Lung (tissue), 12 donors: Measurements from ENCODE around the gene SDS. TPM values are rescaled to one million over a fixed set of nuclear protein-coding genes. Genes with fewer than 3 reads are reported as not detected.

Experiments
- ATAC-seq: fragments of 200-7000 bp; cut with Tn5 transposase; one replicate; pipeline ENCODE4 v1.9.1; 2020; ENCODE audit warnings: moderate number of reproducible peaks; ENCODE audit not compliant: insufficient read depth, low FRiP score
- DNase-seq, 3 donors: peaks; one replicate each; pipeline ENCODE4 v3.0.0-alpha.2; 2013 to 2017
- H3K27ac ChIP-seq, 2 donors: one replicate each; pipeline ENCODE4 v1.5.1; 2013; ENCODE audit warnings: mild to moderate bottlenecking in 2 of 2, moderate library complexity in 2 of 2, control low read depth in 1 of 2, inconsistent platforms in 1 of 2, low read depth in 1 of 2, low read length in 1 of 2
- H3K27me3 ChIP-seq, 3 donors: one replicate each; pipeline ENCODE4 v1.5.1; 2013; ENCODE audit warnings: low read length in 2 of 3; ENCODE audit not compliant: control insufficient read depth in 3 of 3, insufficient read depth in 3 of 3
- H3K36me3 ChIP-seq, 4 donors: one replicate each; pipeline ENCODE4 v1.5.1; 2013; ENCODE audit warnings: low read length in 4 of 4, mild to moderate bottlenecking in 1 of 4, moderate library complexity in 1 of 4; ENCODE audit not compliant: control insufficient read depth in 4 of 4, insufficient read depth in 4 of 4
- H3K4me1 ChIP-seq, 5 donors: one replicate each; pipeline ENCODE4 v1.5.1; 2013; ENCODE audit warnings: low read length in 5 of 5, mild to moderate bottlenecking in 2 of 5, moderate library complexity in 1 of 5; ENCODE audit not compliant: control insufficient read depth in 5 of 5, insufficient read depth in 5 of 5
- H3K4me3 ChIP-seq: one replicate; pipeline ENCODE4 v1.5.1; 2013; ENCODE audit warnings: mild to moderate bottlenecking, control low read depth, moderate library complexity
- H3K9ac ChIP-seq, 2 donors: one replicate each; pipeline ENCODE4 v1.5.1; 2013; ENCODE audit warnings: low read length in 2 of 2, control low read depth in 1 of 2; ENCODE audit not compliant: insufficient read depth in 1 of 2
- H3K9me3 ChIP-seq, 4 donors: one replicate each; pipeline ENCODE4 v1.5.1; 2013; ENCODE audit warnings: low read length in 3 of 4, mild to moderate bottlenecking in 1 of 4, moderate library complexity in 1 of 4; ENCODE audit not compliant: control insufficient read depth in 4 of 4, insufficient read depth in 3 of 4
- WGBS, 2 donors: extraction: QIAGEN DNeasy Blood & Tissue Kit; methylation state at CpG; one replicate each; pipeline ENCODE4 v1.1.7; 2013; 5-methylcytosine and 5-hydroxymethylcytosine counted together
- polyA plus RNA-seq, 2 donors: library from polyadenylated mRNA; stranded (reverse); fragments of 200-250 nt; gene quantifications; one replicate each; pipeline ENCODE4 v1.2.1, GENCODE V29; 2013
- total RNA-seq, 2 donors: library from RNA; depleted of rRNA in 1 of 2; stranded (reverse); fragments of >200 nt in 1 of 2; gene quantifications; one replicate each; pipeline ENCODE4 v1.2.1, GENCODE V29; 2014 to 2021
- TF ChIP-seq, protein P1 (sequence below): IDR thresholded peaks from 2 replicates; pipeline ENCODE4 v1.5.1; 2012; ENCODE audit warnings: mild to moderate bottlenecking; ENCODE audit errors: control extremely low read depth, extremely low read depth
- donor health status: control.
- donor health status: control.
- donor health status: Bipolar disorder and iron deficiency.
- donor health status: healthy.
- donor health status: DM: yes; HTN: yes; CAD: no.

The SDS gene
- total and polyA plus RNA-seq, 4 donors: 0.20 to 8.4 (median 2.1) TPM

- ATAC-seq (no peak), DNase-seq (no peak)
- no peaks in the 10 kb centered on the region for H3K4me1 ChIP-seq
- 94 to 99% methylated on average over 14 of the region's 14 CpGs for WGBS, 2 donors
- TF ChIP-seq, protein P1, sequence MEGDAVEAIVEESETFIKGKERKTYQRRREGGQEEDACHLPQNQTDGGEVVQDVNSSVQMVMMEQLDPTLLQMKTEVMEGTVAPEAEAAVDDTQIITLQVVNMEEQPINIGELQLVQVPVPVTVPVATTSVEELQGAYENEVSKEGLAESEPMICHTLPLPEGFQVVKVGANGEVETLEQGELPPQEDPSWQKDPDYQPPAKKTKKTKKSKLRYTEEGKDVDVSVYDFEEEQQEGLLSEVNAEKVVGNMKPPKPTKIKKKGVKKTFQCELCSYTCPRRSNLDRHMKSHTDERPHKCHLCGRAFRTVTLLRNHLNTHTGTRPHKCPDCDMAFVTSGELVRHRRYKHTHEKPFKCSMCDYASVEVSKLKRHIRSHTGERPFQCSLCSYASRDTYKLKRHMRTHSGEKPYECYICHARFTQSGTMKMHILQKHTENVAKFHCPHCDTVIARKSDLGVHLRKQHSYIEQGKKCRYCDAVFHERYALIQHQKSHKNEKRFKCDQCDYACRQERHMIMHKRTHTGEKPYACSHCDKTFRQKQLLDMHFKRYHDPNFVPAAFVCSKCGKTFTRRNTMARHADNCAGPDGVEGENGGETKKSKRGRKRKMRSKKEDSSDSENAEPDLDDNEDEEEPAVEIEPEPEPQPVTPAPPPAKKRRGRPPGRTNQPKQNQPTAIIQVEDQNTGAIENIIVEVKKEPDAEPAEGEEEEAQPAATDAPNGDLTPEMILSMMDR: no peak
- peaks cover 10 to 49% (median 14%) of the 10 kb centered on the region in 4 donors for H3K36me3 ChIP-seq
- H3K4me3 ChIP-seq: no peak overlapping the region
- no peak overlapping the region for H3K9ac ChIP-seq
- H3K9me3 ChIP-seq: no peaks in the 10 kb centered on the region
- H3K27me3 ChIP-seq: no peaks in the 10 kb centered on the region
- no peak overlapping the region for H3K27ac ChIP-seq
Observed at GRCh38 chr12:113388351-113388750, 15.3 kb downstream of the SDS start.

DNA sequence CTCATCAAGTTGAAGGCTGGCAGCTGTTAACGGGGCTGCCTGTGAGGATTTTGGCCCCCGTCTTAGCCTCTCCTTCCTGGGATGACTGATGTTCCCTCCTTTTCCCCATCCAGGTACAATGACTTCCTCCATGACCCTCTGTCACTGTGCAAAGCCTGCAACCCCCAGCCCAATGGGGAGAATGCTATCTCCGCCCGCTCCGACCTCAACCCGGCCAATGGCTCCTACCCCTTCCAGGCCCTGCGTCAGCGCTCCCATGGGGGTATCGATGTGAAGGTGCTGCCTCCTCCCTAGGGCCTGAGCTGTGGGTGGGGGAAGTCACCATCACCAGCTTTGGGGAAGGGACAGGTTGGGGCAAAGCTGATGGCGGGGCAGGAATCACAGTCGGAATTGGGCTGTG lies 16.1 kb downstream of the SDS start:
- Histone ChIP-seq H3K9ac (no peak overlapping the region), H3K9me3 (no peaks in the 10 kb centered on the region), H3K4me3 (no peak overlapping the region), H3K36me3 (peaks cover 10 to 49% (median 14%) of the 10 kb centered on the region in 4 donors), H3K27ac (no peak overlapping the region), H3K4me1 (no peaks in the 10 kb centered on the region), H3K27me3 (no peaks in the 10 kb centered on the region)
- 94 to 97% methylated on average over 11 of the region's 11 CpGs for WGBS, 2 donors
- TF ChIP-seq, protein P1: no peak
- DNase-seq (no peak), ATAC-seq (no peak)

DNA sequence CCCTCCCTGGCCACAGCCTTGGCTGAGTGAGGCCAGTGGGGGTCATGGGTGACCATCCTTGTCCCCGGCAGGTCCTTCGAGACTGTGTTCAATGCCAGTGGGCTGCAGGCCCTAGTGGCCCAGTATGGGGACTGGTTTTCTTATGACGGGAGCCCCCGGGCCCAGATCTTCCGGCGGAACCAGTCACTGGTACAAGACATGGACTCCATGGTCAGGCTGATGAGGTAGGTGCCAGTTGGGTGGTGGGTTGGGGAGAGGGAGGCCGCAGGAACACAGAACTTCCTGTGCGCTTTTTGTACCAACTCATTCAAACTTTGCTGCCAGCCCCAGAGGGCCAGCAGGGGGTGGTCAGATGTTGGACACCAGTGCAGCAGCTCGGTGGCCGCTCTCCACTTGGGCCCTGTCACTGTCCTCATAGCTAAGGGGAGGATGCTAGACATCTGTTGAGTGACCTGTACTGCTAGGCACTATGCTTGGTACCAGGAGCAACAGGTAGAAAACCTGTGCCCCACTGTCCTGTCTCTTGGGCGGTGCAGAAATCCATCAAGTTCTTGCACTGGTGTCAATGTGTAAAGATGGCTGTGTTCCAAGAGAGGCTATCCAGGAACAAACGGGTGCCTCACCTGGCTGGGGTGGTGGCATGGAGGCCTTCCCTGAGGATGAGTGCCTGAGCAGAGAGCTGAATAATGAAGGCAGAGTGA lies 16.7 kb downstream of the SDS start:
- H3K4me3 ChIP-seq: no peak overlapping the region
- no peaks in the 10 kb centered on the region for H3K27me3 ChIP-seq
- no peaks in the 10 kb centered on the region for H3K4me1 ChIP-seq
- H3K9me3 ChIP-seq: no peaks in the 10 kb centered on the region
- DNase-seq: no peak
- no peak overlapping the region for H3K9ac ChIP-seq
- H3K36me3 ChIP-seq: peaks cover 10 to 49% (median 14%) of the 10 kb centered on the region in 4 donors
- TF ChIP-seq, protein P1: no peak
- H3K27ac ChIP-seq: no peak overlapping the region
- WGBS, 2 donors: 96% methylated on average over 10 to 12 of the region's 12 CpGs
- ATAC-seq: no peak
